ENCODE results near the gene MAGI1.

- TF ChIP-seq, protein P1, sequence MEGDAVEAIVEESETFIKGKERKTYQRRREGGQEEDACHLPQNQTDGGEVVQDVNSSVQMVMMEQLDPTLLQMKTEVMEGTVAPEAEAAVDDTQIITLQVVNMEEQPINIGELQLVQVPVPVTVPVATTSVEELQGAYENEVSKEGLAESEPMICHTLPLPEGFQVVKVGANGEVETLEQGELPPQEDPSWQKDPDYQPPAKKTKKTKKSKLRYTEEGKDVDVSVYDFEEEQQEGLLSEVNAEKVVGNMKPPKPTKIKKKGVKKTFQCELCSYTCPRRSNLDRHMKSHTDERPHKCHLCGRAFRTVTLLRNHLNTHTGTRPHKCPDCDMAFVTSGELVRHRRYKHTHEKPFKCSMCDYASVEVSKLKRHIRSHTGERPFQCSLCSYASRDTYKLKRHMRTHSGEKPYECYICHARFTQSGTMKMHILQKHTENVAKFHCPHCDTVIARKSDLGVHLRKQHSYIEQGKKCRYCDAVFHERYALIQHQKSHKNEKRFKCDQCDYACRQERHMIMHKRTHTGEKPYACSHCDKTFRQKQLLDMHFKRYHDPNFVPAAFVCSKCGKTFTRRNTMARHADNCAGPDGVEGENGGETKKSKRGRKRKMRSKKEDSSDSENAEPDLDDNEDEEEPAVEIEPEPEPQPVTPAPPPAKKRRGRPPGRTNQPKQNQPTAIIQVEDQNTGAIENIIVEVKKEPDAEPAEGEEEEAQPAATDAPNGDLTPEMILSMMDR (IDR thresholded peaks at IDR 0.05) = no peak
- TF ChIP-seq POLR2A (IDR thresholded peaks at IDR 0.05) = no peak
These were observed 723.8 kb downstream of the MAGI1 start for GRCh38 chr3:65314916-65315315.

Data from uterus (tissue), 2 donors.